ENCODE measurements around the gene PRKD2. TPM values are rescaled to one million over a fixed set of nuclear protein-coding genes. Genes with fewer than 3 reads are reported as not detected.

PRKD2 gene
- total RNA-seq, 4 donors from 2014 or later = 21.0 to 36.1 (median 30.2) TPM

DNA sequence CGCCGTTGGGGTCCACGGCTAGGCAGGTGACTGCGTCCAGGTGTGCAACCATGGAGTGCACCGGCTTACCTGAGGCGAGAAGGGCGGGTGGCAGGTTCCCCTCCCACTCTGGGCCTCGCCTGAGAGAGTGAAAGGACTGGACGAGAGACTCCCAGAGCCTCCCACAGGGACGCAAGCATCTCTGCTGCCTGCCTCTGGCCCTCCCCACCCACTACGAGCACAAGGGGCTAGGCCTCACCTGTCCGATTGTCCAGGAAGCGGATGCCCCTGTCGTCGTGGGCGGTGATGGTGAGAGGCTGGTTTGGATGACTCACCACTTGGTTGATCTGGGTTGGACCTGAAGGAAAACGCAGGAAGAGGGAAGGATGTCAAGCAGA is 5.1 kb upstream of the PRKD2 start:
- no peak overlapping the region for H3K27ac ChIP-seq
- TF ChIP-seq EP300 (IDR thresholded peaks at IDR 0.05) = no peak
- no peak for TF ChIP-seq POLR2A (IDR thresholded peaks at IDR 0.05)
- TF ChIP-seq, protein P1, sequence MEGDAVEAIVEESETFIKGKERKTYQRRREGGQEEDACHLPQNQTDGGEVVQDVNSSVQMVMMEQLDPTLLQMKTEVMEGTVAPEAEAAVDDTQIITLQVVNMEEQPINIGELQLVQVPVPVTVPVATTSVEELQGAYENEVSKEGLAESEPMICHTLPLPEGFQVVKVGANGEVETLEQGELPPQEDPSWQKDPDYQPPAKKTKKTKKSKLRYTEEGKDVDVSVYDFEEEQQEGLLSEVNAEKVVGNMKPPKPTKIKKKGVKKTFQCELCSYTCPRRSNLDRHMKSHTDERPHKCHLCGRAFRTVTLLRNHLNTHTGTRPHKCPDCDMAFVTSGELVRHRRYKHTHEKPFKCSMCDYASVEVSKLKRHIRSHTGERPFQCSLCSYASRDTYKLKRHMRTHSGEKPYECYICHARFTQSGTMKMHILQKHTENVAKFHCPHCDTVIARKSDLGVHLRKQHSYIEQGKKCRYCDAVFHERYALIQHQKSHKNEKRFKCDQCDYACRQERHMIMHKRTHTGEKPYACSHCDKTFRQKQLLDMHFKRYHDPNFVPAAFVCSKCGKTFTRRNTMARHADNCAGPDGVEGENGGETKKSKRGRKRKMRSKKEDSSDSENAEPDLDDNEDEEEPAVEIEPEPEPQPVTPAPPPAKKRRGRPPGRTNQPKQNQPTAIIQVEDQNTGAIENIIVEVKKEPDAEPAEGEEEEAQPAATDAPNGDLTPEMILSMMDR (IDR thresholded peaks at IDR 0.05) = no peak
- no peaks in the 10 kb centered on the region for H3K9me3 ChIP-seq
- no peak for DNase-seq (ENCODE audit: low spot score in 2 of 2)
- H3K4me1 ChIP-seq = peaks cover 0 to 21% (median 13%) of the 10 kb centered on the region in 4 donors
- 84 to 86% methylated on average over 17 of the region's 17 CpGs for WGBS, 2 donors
- no peaks in the 10 kb centered on the region for H3K27me3 ChIP-seq
- H3K36me3 ChIP-seq = peaks cover 3 to 75% (median 32%) of the 10 kb centered on the region in 3 donors
- no peak overlapping the region for H3K4me3 ChIP-seq

DNA sequence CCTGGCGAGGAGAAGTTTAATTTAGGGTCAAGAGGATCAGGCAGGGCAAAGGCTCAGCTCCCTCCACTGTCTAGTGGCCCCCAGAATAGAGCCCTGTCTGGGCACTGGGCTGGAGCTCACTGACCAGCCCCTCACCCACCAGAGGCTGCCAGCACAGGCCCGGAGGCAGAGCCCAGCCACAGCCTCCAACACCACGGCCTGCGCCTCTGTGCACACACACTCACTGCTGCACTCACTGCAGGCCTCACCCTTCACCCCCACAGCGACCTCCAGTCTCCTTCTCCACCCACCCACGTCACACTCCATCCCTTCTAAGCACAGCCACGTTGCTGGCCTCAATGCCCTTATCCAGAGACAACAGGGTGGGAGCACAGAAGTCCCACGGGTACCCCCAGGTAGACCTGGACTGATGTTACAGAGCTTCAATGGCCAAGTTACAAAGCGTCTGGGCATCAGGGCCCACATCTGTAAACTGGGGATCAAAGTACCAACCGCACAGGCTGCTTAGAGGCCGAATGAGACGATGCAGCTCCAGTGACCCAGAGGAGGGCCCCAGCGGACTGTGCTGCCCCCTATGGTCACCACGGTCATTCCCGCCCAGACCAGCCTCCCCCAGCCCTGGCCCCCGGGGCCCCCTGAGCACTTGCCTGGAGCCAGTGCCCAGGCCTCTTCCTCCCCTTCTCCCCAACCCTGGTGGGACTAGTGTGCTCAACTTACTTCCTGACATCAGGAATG is 4.5 kb upstream of the PRKD2 start:
- no peaks in the 10 kb centered on the region for H3K9me3 ChIP-seq
- H3K36me3 ChIP-seq = peaks cover 3 to 70% (median 32%) of the 10 kb centered on the region in 3 donors
- DNase-seq (ENCODE audit: low spot score in 2 of 2) = no peak
- H3K4me3 ChIP-seq = no peak overlapping the region
- H3K4me1 ChIP-seq = peaks cover 0 to 21% (median 10%) of the 10 kb centered on the region in 4 donors
- 66% methylated on average over 14 of the region's 16 CpGs for WGBS, 2 donors
- peak overlapping the region in 1 of 4 donors; percentile 15 for H3K27ac ChIP-seq
- no peak for TF ChIP-seq EP300 (IDR thresholded peaks at IDR 0.05)
- TF ChIP-seq POLR2A (IDR thresholded peaks at IDR 0.05) = no peak
- TF ChIP-seq, protein P1 (IDR thresholded peaks at IDR 0.05) = no peak
- H3K27me3 ChIP-seq = no peaks in the 10 kb centered on the region

DNA sequence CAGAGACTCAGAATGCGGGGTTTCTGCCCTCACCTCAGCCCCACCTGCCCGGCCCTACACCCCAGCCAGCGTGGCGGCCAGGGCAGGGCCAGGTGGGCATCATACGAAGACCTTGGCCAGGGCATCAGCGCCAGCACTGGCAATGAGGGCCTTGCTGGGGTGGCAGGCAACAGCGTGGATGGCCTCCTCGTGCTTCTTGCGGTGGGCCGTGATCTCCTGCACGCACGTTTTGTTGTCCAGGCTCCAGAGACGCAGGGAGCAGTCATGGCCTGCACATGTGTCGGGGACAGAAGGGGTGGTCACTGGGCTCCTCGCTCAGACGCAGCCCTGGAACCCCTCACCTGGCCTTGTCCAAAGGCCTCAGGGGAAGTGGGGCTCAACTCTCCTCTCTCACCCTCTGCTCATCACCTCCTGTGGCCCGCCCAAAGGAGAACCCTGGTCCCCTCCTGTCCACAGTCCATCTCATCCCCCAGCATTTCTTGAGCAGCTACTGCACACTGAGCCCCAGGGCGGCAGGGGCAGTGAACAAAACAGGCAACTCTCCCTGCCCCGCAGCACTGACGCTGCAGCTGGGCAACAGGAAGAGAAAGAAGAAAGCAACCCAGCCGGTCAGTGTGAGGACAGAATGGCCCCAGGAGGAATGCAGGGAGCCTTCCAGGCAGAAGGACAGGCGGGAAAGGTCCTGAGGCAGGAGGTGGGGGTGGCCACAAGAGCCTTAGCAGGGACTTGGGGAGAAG is 3.8 kb upstream of the PRKD2 start:
- Histone ChIP-seq H3K27me3 (no peaks in the 10 kb centered on the region), H3K4me3 (no peak overlapping the region), H3K36me3 (peaks cover 3 to 62% (median 27%) of the 10 kb centered on the region in 3 donors), H3K4me1 (peaks cover 0 to 24% (median 14%) of the 10 kb centered on the region in 4 donors), H3K27ac (peak overlapping the region in 1 of 4 donors; percentile 26), H3K9me3 (no peaks in the 10 kb centered on the region)
- 88 to 90% methylated on average over 20 to 22 of the region's 22 CpGs for WGBS, 2 donors
- TF ChIP-seq POLR2A (IDR thresholded peaks at IDR 0.05) (no peak), EP300 (IDR thresholded peaks at IDR 0.05) (no peak)
- TF ChIP-seq, protein P1 (IDR thresholded peaks at IDR 0.05) = no peak
- DNase-seq (ENCODE audit: low spot score in 2 of 2) = no peak

DNA sequence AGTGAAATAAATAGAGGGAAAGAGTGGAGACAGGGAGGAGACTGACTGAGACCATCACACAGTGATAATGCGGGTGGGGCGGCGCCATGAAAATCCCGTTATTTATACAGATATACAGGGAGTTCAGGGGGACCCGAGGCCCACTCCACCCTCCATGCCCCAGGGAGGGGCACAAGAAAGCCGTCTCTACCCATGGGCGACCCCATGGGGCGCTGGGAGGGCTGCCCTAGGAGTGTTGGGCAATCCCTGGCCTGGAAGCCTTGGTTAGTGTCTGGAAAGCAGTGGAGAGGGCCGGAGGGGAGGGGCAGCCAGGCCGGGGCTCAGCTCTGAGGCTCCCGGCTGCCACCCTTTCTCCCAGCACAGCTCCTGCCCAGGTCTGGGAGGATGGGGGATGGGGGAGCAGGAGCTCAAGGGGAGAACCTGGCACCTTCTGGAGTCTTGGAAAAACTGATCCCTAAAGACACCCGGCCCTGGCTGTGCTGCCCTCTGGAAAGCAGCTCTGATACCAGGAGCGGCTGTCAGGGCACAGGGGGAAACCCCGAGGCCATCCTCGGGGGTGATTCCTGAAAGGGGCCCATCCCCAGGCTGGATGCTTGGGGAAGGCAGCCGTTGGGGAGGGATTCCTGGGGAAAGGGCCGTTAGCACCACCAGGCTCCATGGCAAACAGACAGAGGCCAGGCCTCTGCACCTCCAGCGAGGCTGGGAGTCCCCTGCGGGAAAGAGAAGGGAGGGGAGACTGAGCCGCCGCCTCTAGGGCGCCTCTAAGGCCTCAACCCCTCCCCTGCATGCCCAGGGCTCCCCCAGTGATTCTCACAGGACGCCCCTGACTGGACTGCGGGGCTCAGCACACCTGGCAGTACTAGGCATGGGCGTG is 3.0 kb upstream of the PRKD2 start:
- WGBS, 2 donors = 64 to 69% methylated on average over 23 to 25 of the region's 25 CpGs
- no peaks in the 10 kb centered on the region for H3K27me3 ChIP-seq
- peak overlapping the region in 3 of 4 donors; percentile 2 to 38 (median 7) for H3K27ac ChIP-seq
- H3K4me1 ChIP-seq = peaks cover 0 to 32% (median 21%) of the 10 kb centered on the region in 4 donors
- TF ChIP-seq POLR2A (IDR thresholded peaks at IDR 0.05) (no peak), EP300 (IDR thresholded peaks at IDR 0.05) (no peak)
- TF ChIP-seq, protein P1 (IDR thresholded peaks at IDR 0.05) = no peak
- no peak overlapping the region for H3K4me3 ChIP-seq
- no peaks in the 10 kb centered on the region for H3K9me3 ChIP-seq
- no peak for DNase-seq (ENCODE audit: low spot score in 2 of 2)
- H3K36me3 ChIP-seq = peaks cover 3 to 54% (median 19%) of the 10 kb centered on the region in 3 donors

Data from tibial nerve (tissue), 4 donors.